Fibroblast of pulmonary artery (primary cell): ENCODE measurements around the gene URM1.

Source experiments
- DNase-seq: peaks from one replicate; pipeline ENCODE4 v3.0.0-alpha.2; 2010; ENCODE audit warnings: low read depth
- H3K4me3 ChIP-seq: replicated peaks from 2 replicates; pipeline ENCODE4 v1.5.1; 2011; ENCODE audit warnings: low read depth, mild to moderate bottlenecking, control low read depth, low read length, moderate library complexity
- CTCF ChIP-seq: IDR thresholded peaks from 2 replicates; pipeline ENCODE4 v1.5.1; 2011; ENCODE audit warnings: mild to moderate bottlenecking, control low read depth, low read length, inconsistent platforms; ENCODE audit errors: missing control alignments

Gene URM1

GRCh38 chr9:128390813-128391711 is 19.9 kb downstream of the URM1 start:
- DNase-seq: no peak
- no peak overlapping the region for H3K4me3 ChIP-seq
- no peak for TF ChIP-seq CTCF

- TF ChIP-seq CTCF: no peak
- H3K4me3 ChIP-seq: no peak overlapping the region
- DNase-seq: no peak
These were observed 20.8 kb downstream of the URM1 start for GRCh38 chr9:128391956-128392301.

- DNase-seq: no peak
- no peak for TF ChIP-seq CTCF
- no peak overlapping the region for H3K4me3 ChIP-seq
These were observed 21.3 kb downstream of the URM1 start for GRCh38 chr9:128392302-128393144.

GRCh38 chr9:128393145-128393775 is 22.1 kb downstream of the URM1 start:
- no peak for DNase-seq
- TF ChIP-seq CTCF: no peak
- H3K4me3 ChIP-seq: no peak overlapping the region

GRCh38 chr9:128393970-128394369 is 22.8 kb downstream of the URM1 start:
- no peak for TF ChIP-seq CTCF
- DNase-seq: no peak
- no peak overlapping the region for H3K4me3 ChIP-seq

GRCh38 chr9:128394379-128395168 is 23.4 kb downstream of the URM1 start:
- no peak overlapping the region for H3K4me3 ChIP-seq
- no peak for DNase-seq
- no peak for TF ChIP-seq CTCF
